HUES6 (cell line): ENCODE data around the gene GALK1.

Experiments
- H3K27ac ChIP-seq: 2 replicates; pipeline ENCODE4 v1.7.0; 2013; ENCODE audit warnings: low read depth, mild to moderate bottlenecking, low read length, inconsistent platforms
- H3K27me3 ChIP-seq: 2 replicates; pipeline ENCODE4 v1.6.1; 2013; ENCODE audit warnings: low read length; ENCODE audit not compliant: control insufficient read depth, insufficient read depth
- H3K36me3 ChIP-seq: 2 replicates; pipeline ENCODE4 v1.6.1; 2013; ENCODE audit warnings: low read length; ENCODE audit not compliant: control insufficient read depth, insufficient read depth
- H3K4me1 ChIP-seq: 2 replicates; pipeline ENCODE4 v1.6.1; 2013; ENCODE audit warnings: low read length; ENCODE audit not compliant: control insufficient read depth, insufficient read depth
- H3K4me3 ChIP-seq: 2 replicates; pipeline ENCODE4 v1.5.1; 2013; ENCODE audit warnings: low read depth, low read length
- H3K9ac ChIP-seq: one replicate; pipeline ENCODE4 v1.6.1; 2013; ENCODE audit warnings: mild to moderate bottlenecking, low read length
- H3K9me3 ChIP-seq: 2 replicates; pipeline ENCODE4 v1.6.1; 2013; ENCODE audit warnings: low read depth, low read length; ENCODE audit not compliant: control insufficient read depth, insufficient read depth

GALK1 gene

GRCh38 chr17:75773808-75774470, 8.9 kb upstream of the GALK1 start:
- Histone ChIP-seq H3K27me3 (no peaks in the 10 kb centered on the region), H3K9ac (no peak overlapping the region), H3K9me3 (no peaks in the 10 kb centered on the region), H3K36me3 (peaks cover 28% of the 10 kb centered on the region), H3K4me3 (no peak overlapping the region), H3K4me1 (peaks cover 5% of the 10 kb centered on the region; the same call in 1 of the 2 replicates), H3K27ac (no peak overlapping the region)

- Histone ChIP-seq H3K9me3 (no peaks in the 10 kb centered on the region), H3K4me3 (no peak overlapping the region), H3K27ac (no peak overlapping the region), H3K9ac (no peak overlapping the region), H3K27me3 (no peaks in the 10 kb centered on the region), H3K4me1 (peaks cover 5% of the 10 kb centered on the region; the same call in 1 of the 2 replicates), H3K36me3 (peaks cover 21% of the 10 kb centered on the region)
Measured at GRCh38 chr17:75773121-75773807, 8.3 kb upstream of the GALK1 start.

GRCh38 chr17:75771334-75772281, 6.6 kb upstream of the GALK1 start:
- H3K9me3 ChIP-seq = no peaks in the 10 kb centered on the region
- peaks cover 5% of the 10 kb centered on the region for H3K36me3 ChIP-seq
- H3K27ac ChIP-seq = no peak overlapping the region
- H3K9ac ChIP-seq = no peak overlapping the region
- no peaks in the 10 kb centered on the region for H3K27me3 ChIP-seq
- H3K4me3 ChIP-seq = no peak overlapping the region
- peaks cover 5% of the 10 kb centered on the region; the same call in 1 of the 2 replicates for H3K4me1 ChIP-seq

GRCh38 chr17:75769536-75769935, 4.5 kb upstream of the GALK1 start:
- H3K4me1 ChIP-seq = no peaks in the 10 kb centered on the region
- no peaks in the 10 kb centered on the region for H3K9me3 ChIP-seq
- no peak overlapping the region for H3K9ac ChIP-seq
- H3K4me3 ChIP-seq = no peak overlapping the region
- no peak overlapping the region for H3K27ac ChIP-seq
- no peaks in the 10 kb centered on the region for H3K27me3 ChIP-seq
- H3K36me3 ChIP-seq = no peaks in the 10 kb centered on the region

- H3K36me3 ChIP-seq = no peaks in the 10 kb centered on the region
- peaks cover 9% of the 10 kb centered on the region for H3K4me1 ChIP-seq
- no peaks in the 10 kb centered on the region for H3K9me3 ChIP-seq
- H3K9ac ChIP-seq = no peak overlapping the region
- H3K27ac ChIP-seq = no peak overlapping the region
- no peaks in the 10 kb centered on the region for H3K27me3 ChIP-seq
- H3K4me3 ChIP-seq = no peak overlapping the region
Measured at GRCh38 chr17:75767881-75768280, 2.9 kb upstream of the GALK1 start.

- no peaks in the 10 kb centered on the region for H3K27me3 ChIP-seq
- peaks cover 9% of the 10 kb centered on the region for H3K4me1 ChIP-seq
- H3K27ac ChIP-seq = no peak overlapping the region
- no peak overlapping the region for H3K9ac ChIP-seq
- no peaks in the 10 kb centered on the region for H3K36me3 ChIP-seq
- no peaks in the 10 kb centered on the region for H3K9me3 ChIP-seq
- no peak overlapping the region for H3K4me3 ChIP-seq
Measured at GRCh38 chr17:75765981-75766380, 989 bp upstream of the GALK1 start.

GRCh38 chr17:75764417-75764710, 628 bp downstream of the GALK1 start:
- Histone ChIP-seq H3K27me3 (no peaks in the 10 kb centered on the region), H3K9ac (peak overlapping the region; percentile 50), H3K4me1 (peaks cover 9% of the 10 kb centered on the region), H3K36me3 (no peaks in the 10 kb centered on the region), H3K4me3 (peak overlapping the region; percentile 72), H3K9me3 (no peaks in the 10 kb centered on the region), H3K27ac (no peak overlapping the region)

GRCh38 chr17:75763613-75764416, 1.2 kb downstream of the GALK1 start:
- Histone ChIP-seq H3K27me3 (no peaks in the 10 kb centered on the region), H3K27ac (no peak overlapping the region), H3K36me3 (no peaks in the 10 kb centered on the region), H3K4me3 (peak overlapping the region; percentile 72), H3K4me1 (peaks cover 9% of the 10 kb centered on the region), H3K9ac (no peak overlapping the region), H3K9me3 (no peaks in the 10 kb centered on the region)

GRCh38 chr17:75763269-75763607, 1.8 kb downstream of the GALK1 start:
- Histone ChIP-seq H3K36me3 (no peaks in the 10 kb centered on the region), H3K27me3 (no peaks in the 10 kb centered on the region), H3K9me3 (no peaks in the 10 kb centered on the region), H3K27ac (no peak overlapping the region), H3K4me3 (no peak overlapping the region), H3K4me1 (peaks cover 13% of the 10 kb centered on the region), H3K9ac (no peak overlapping the region)

- Histone ChIP-seq H3K4me1 (peaks cover 13% of the 10 kb centered on the region), H3K27ac (no peak overlapping the region), H3K4me3 (no peak overlapping the region), H3K27me3 (no peaks in the 10 kb centered on the region), H3K36me3 (no peaks in the 10 kb centered on the region; the same call in 1 of the 2 replicates), H3K9ac (no peak overlapping the region), H3K9me3 (no peaks in the 10 kb centered on the region)
Measured at GRCh38 chr17:75762513-75763268, 2.3 kb downstream of the GALK1 start.
